HCT116 (cell line): ENCODE measurements around the gene GNAT1. TPM values are rescaled to one million over a fixed set of nuclear protein-coding genes. Genes with fewer than 3 reads are reported as not detected.

ENCODE experiments used
- ATAC-seq: fragments of 200-7000 bp; cut with Tn5 transposase; 2 replicates; pipeline ENCODE4 v1.9.1; 2020; ENCODE audit warnings: mild to moderate bottlenecking, moderate library complexity
- BruUV-seq: library from RNA; stranded (reverse); fragments of 400-500 nt; replicated peaks from 2 replicates; lab custom pipeline; 2021; lab: Mats Ljungman, UMichigan
- CTCF ChIA-PET: fragments of 300-600 bp; sonication (Branson Sonifier 250); formaldehyde crosslinking; loops from one replicate; lab custom pipeline; 2021; ENCODE audit warnings: antibody characterized with exemption; lab: Charles Lee
- POLR2A ChIA-PET: fragments of 300-600, 350-600 bp; sonication (Branson Sonifier 250); formaldehyde crosslinking; loops from one replicate; lab custom pipeline; 2021; ENCODE audit warnings: antibody characterized with exemption; lab: Charles Lee
- RAD21 ChIA-PET, 2 experiments: fragments of 300-600 bp; sonication (Branson Sonifier 250); formaldehyde crosslinking; loops; one replicate each; lab custom pipeline; 2023; ENCODE audit warnings: low total read pairs in 2 of 2; ENCODE audit not compliant: uncharacterized antibody in 2 of 2, unreplicated experiment in 2 of 2, low non-redundant PET in 1 of 2; lab: Charles Lee
- DNase-seq: peaks from one replicate; pipeline ENCODE4 v3.0.0-alpha.2; 2010; ENCODE audit warnings: low read depth, low spot score
- H2AFZ ChIP-seq: fragments of 200-600 bp; shearing (Covaris generic), sonication (generic); 2 replicates; pipeline ENCODE4 v1.6.1; 2017; ENCODE audit warnings: low read depth, mixed run types, mixed read lengths, antibody characterized with exemption, low read length; ENCODE audit not compliant: poor library complexity, severe bottlenecking
- H3K27ac ChIP-seq: 2 replicates; pipeline ENCODE4 v1.5.1; 2012; ENCODE audit warnings: low read depth, low read length
- H3K27me3 ChIP-seq: fragments of 200-600 bp; sonication (generic); 2 replicates; pipeline ENCODE4 v1.6.1; 2016; ENCODE audit warnings: mixed run types, low read length, mixed read lengths; ENCODE audit not compliant: insufficient read depth
- H3K36me3 ChIP-seq, 2 experiments: fragments of 200-500 bp in 1 of 2; fragments of 200-600 bp in 1 of 2; sonication (Bioruptor generic) in 1 of 2; sonication (generic) in 1 of 2; 2 replicates each; pipeline versions ENCODE4 v1.5.1 to v1.6.1; 2014 to 2016; ENCODE audit warnings: low read length in 2 of 2, inconsistent platforms in 1 of 2, mixed read lengths in 1 of 2, mixed run types in 1 of 2; ENCODE audit not compliant: insufficient read depth in 2 of 2, control insufficient read depth in 1 of 2
- H3K4me1 ChIP-seq, 2 experiments: fragments of 200-600 bp in 1 of 2; sonication (generic) in 1 of 2; 2 replicates each; pipeline versions ENCODE4 v1.5.1 to v1.6.1; 2012 to 2017; ENCODE audit warnings: low read length in 2 of 2, inconsistent platforms in 1 of 2, mild to moderate bottlenecking in 1 of 2, mixed read lengths in 1 of 2, mixed run types in 1 of 2, moderate library complexity in 1 of 2; ENCODE audit not compliant: insufficient read depth in 2 of 2, control insufficient read depth in 1 of 2
- H3K4me2 ChIP-seq: fragments of 200-600 bp; sonication (generic); 2 replicates; pipeline ENCODE4 v1.6.1; 2017; ENCODE audit warnings: mixed run types, low read length, mixed read lengths
- H3K4me3 ChIP-seq, 2 experiments: fragments of 200-600 bp in 1 of 2; sonication (generic) in 1 of 2; replicated peaks in 1 of 2; 2 replicates each; pipeline ENCODE4 v1.5.1; 2011 to 2016; ENCODE audit warnings: low read length in 2 of 2, control low read depth in 1 of 2, low read depth in 1 of 2, mild to moderate bottlenecking in 1 of 2, mixed read lengths in 1 of 2, mixed run types in 1 of 2
- H3K79me2 ChIP-seq: fragments of 200-600 bp; sonication (generic); 2 replicates; pipeline ENCODE4 v1.6.1; 2017; ENCODE audit warnings: mild to moderate bottlenecking, mixed run types, low read length, moderate library complexity, mixed read lengths; ENCODE audit not compliant: insufficient read depth
- H3K9ac ChIP-seq: fragments of 200-600 bp; sonication (generic); 2 replicates; pipeline ENCODE4 v1.6.1; 2016; ENCODE audit warnings: low read length, mixed read lengths
- H3K9me2 ChIP-seq: fragments of 200-600 bp; sonication (generic), shearing (Covaris generic); 2 replicates; pipeline ENCODE4 v1.6.1; 2017; ENCODE audit warnings: mixed run types, mild to moderate bottlenecking, moderate library complexity; ENCODE audit not compliant: insufficient read depth
- H3K9me3 ChIP-seq, 2 experiments: fragments of 200-500 bp in 1 of 2; fragments of 200-600 bp in 1 of 2; sonication (Bioruptor generic) in 1 of 2; sonication (generic) in 1 of 2; 2 replicates each; pipeline ENCODE4 v1.6.1; 2014 to 2017; ENCODE audit warnings: low read length in 2 of 2, mixed read lengths in 2 of 2, inconsistent platforms in 1 of 2, low read depth in 1 of 2, mild to moderate bottlenecking in 1 of 2, mixed run types in 1 of 2, moderate library complexity in 1 of 2; ENCODE audit not compliant: control insufficient read depth in 1 of 2, insufficient read depth in 1 of 2
- H4K20me1 ChIP-seq: fragments of 200-600 bp; sonication (generic), shearing (Covaris generic); 2 replicates; pipeline ENCODE4 v1.6.1; 2017; ENCODE audit warnings: mixed run types, mild to moderate bottlenecking, moderate library complexity; ENCODE audit not compliant: insufficient read depth
- ELF1 ChIP-seq: IDR thresholded peaks from 2 replicates; pipeline ENCODE4 v1.6.1; 2012; ENCODE audit warnings: low read depth, borderline replicate concordance
- FOSL1 ChIP-seq: IDR thresholded peaks from 2 replicates; pipeline ENCODE4 v1.6.1; 2012; ENCODE audit warnings: low read depth
- POLR2A ChIP-seq: IDR thresholded peaks from 2 replicates; pipeline ENCODE4 v1.7.0; 2011; ENCODE audit warnings: borderline replicate concordance; ENCODE audit not compliant: insufficient read depth, insufficient read length; ENCODE audit errors: extremely low read depth
- POLR2AphosphoS5 ChIP-seq: IDR thresholded peaks from 2 replicates; pipeline ENCODE4 v1.6.1; 2011; ENCODE audit warnings: mild to moderate bottlenecking, low read depth, low read length, moderate library complexity
- SIN3A ChIP-seq: IDR thresholded peaks from 2 replicates; pipeline ENCODE4 v1.6.1; 2012; ENCODE audit warnings: low read depth
- ZFX ChIP-seq: fragments of 450-650 bp; IDR thresholded peaks from 2 replicates; pipeline ENCODE4 v1.6.1; 2017
- intact Hi-C: fragments of 100-400 bp; cut with micrococcal nuclease; formaldehyde crosslinking; loops from 2 replicates; pipeline ENCODE4 v1.10.0; 2022
- microRNA counts: library from miRNA; unstranded; fragments of <30 nt; microRNA quantifications from one replicate; lab custom pipeline; 2015
- microRNA-seq: library from miRNA; unstranded; fragments of <30 nt; microRNA quantifications from one replicate; pipeline ENCODE4, GENCODE V29; 2016; ENCODE audit warnings: borderline number of aligned reads
- total RNA-seq: library from RNA; stranded (reverse); gene quantifications from one replicate; pipeline ENCODE4 v1.2.1, GENCODE V29; 2021; ENCODE audit not compliant: unreplicated experiment
- TF ChIP-seq, protein P1 (sequence below): IDR thresholded peaks from 2 replicates; pipeline ENCODE4 v1.6.1; 2012

GNAT1 gene
- total RNA-seq, 1 experiment from 2014 or later = not detected

DNA sequence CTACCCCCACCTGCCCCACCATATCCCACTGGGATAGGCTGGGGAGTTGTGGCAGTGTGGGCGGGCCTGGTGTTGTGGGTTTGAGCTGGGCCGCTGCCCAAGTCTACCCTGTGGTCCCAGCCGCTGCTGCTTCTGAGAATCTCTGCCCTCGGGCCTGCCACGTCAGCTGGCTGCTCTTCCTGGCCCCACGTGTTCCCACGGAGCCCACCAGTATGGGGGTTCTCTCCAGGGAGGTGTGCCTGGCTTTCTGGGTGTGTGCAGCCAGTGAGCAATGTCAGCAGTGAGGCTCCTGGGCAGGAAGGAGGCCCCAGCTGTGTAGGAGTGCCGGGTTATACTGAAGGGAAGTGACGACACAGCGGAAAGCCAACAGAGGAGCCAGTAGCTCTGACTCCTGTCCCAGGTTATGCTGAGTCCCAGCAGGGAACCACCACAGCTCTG lies 55.1 kb downstream of the GNAT1 start:
- H2AFZ ChIP-seq = no peak overlapping the region
- POLR2A ChIA-PET = interaction anchor here (0.5 to 2.7 kb wide), 10 partner anchors 10 to 52 kb away, joined by 3 to 34 read pairs (median 5); partner anchors contain the start of gene GNAI2
- CTCF ChIA-PET = interaction anchor here (0.5 to 4.7 kb wide), 26 partner anchors 8 to 1810 kb away, joined by 3 to 46 read pairs (median 5); partner anchors contain the start of genes GNAI2, GNAT1, HYAL3 and IFRD2
- no peaks in the 10 kb centered on the region for H3K9me3 ChIP-seq
- H3K36me3 ChIP-seq = peaks cover 0 to 3% of the 10 kb centered on the region in 2 experiments; a peak in 1 of 4 replicates
- H3K79me2 ChIP-seq = peaks cover 94% of the 10 kb centered on the region
- no peaks in the 10 kb centered on the region for H3K27me3 ChIP-seq
- no peaks in the 10 kb centered on the region for H4K20me1 ChIP-seq
- H3K9ac ChIP-seq = peak overlapping the region; percentile 77
- TF ChIP-seq SIN3A (no peak), ELF1 (no peak), FOSL1 (no peak), ZFX (peak; percentile 57; the same call in 1 of the 2 replicates), POLR2A (no peak), POLR2AphosphoS5 (peak; percentile 75)
- TF ChIP-seq, protein P1, sequence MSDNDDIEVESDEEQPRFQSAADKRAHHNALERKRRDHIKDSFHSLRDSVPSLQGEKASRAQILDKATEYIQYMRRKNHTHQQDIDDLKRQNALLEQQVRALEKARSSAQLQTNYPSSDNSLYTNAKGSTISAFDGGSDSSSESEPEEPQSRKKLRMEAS = no peak
- H3K4me2 ChIP-seq = peak overlapping the region; percentile 93
- RAD21 ChIA-PET = interaction anchor here (0.7 to 1.5 kb wide), 7 partner anchors 11 to 52 kb away, joined by 3 to 11 read pairs (median 7); partner anchors contain the start of genes GNAI2 (in 1 of the 2) and LSMEM2 (in 1 of the 2)
- DNase-seq (peak; percentile 81), ATAC-seq (peak; percentile 80)
- peak overlapping the region; percentile 86 for H3K27ac ChIP-seq
- peaks cover 38 to 81% of the 10 kb centered on the region in 2 experiments for H3K4me1 ChIP-seq
- peak overlapping the region; percentile 50 to 59 for H3K4me3 ChIP-seq
- intact Hi-C loops = loop anchor here (1.0 kb wide), 1 partner anchor 19 kb away; no protein-coding TSS in a partner anchor
- TSS peak; percentile 79 for BruUV-seq
- H3K9me2 ChIP-seq = no peaks in the 10 kb centered on the region

MicroRNA genes within 50 kb of the gene (microRNA counts, 767-probe panel; counts per million panel counts)
- microRNA hsa-miR-566 (lab: Ali Mortazavi, UCI) = not detected

Small RNA genes lying within 50 kb of the gene (microRNA-seq; reads per million reads assigned to microRNA genes)
- not detected for gene MIR566
- not detected for gene MIR5787

Other genes with a start within 250 kb of the GNAT1 start
- gene RBM5, start 102.7 kb upstream of the GNAT1 start, total RNA-seq = 89.1 TPM
- 15.7 TPM for gene SEMA3F, start 36.3 kb upstream of the GNAT1 start, total RNA-seq
- 3.1 TPM for gene SLC38A3, start 13.7 kb downstream of the GNAT1 start, total RNA-seq
- gene GNAI2, start 44.6 kb downstream of the GNAT1 start, total RNA-seq = 170 TPM
- 46.2 TPM for gene SEMA3B, start 77.5 kb downstream of the GNAT1 start, total RNA-seq
- not detected for gene LSMEM2, start 87.5 kb downstream of the GNAT1 start, total RNA-seq
- gene IFRD2, start 100.8 kb downstream of the GNAT1 start, total RNA-seq = 146 TPM
- gene HYAL3, start 107.8 kb downstream of the GNAT1 start, total RNA-seq = 10.3 TPM
- 21.3 TPM for gene NAA80, start 107.8 kb downstream of the GNAT1 start, total RNA-seq
- gene HYAL1, start 112.0 kb downstream of the GNAT1 start, total RNA-seq = 6.1 TPM
- gene HYAL2, start 131.1 kb downstream of the GNAT1 start, total RNA-seq = 42.2 TPM
- gene TUSC2, start 136.6 kb downstream of the GNAT1 start, total RNA-seq = 34.0 TPM
- gene RASSF1, start 149.2 kb downstream of the GNAT1 start, total RNA-seq = 29.6 TPM
- gene ZMYND10, start 154.1 kb downstream of the GNAT1 start, total RNA-seq = 3.3 TPM
- gene NPRL2, start 159.2 kb downstream of the GNAT1 start, total RNA-seq = 35.4 TPM
- 9.5 TPM for gene CYB561D2, start 159.3 kb downstream of the GNAT1 start, total RNA-seq
- 24.6 TPM for gene TMEM115, start 167.9 kb downstream of the GNAT1 start, total RNA-seq